Measurements from ENCODE around the gene RAD23A. TPM values are rescaled to one million over a fixed set of nuclear protein-coding genes. Genes with fewer than 3 reads are reported as not detected.

RAD23A gene
- polyA plus RNA-seq, 4 donors: 73.2 to 97.1 (median 81.5) TPM

GRCh38 chr19:13001166-13001501 lies 55.5 kb downstream of the RAD23A start:
- no peak for DNase-seq (ENCODE audit: low read depth in 4 of 4, low spot score in 3 of 4)

- DNase-seq (ENCODE audit: low read depth in 4 of 4, low spot score in 3 of 4): no peak
Observed at GRCh38 chr19:13001502-13002165, 56.0 kb downstream of the RAD23A start.

- DNase-seq (ENCODE audit: low read depth in 4 of 4, low spot score in 3 of 4): no peak
Observed at GRCh38 chr19:13002166-13002898, 56.7 kb downstream of the RAD23A start.

- DNase-seq (ENCODE audit: low read depth in 4 of 4, low spot score in 3 of 4): no peak
Observed at GRCh38 chr19:13003081-13003480, 57.4 kb downstream of the RAD23A start.

Other genes with a start within 250 kb of the RAD23A start
- gene FBXW9, start 249.2 kb upstream of the RAD23A start, polyA plus RNA-seq (ENCODE audit: insufficient read length in 4 of 4): 10 to 100 TPM; 12.1 to 18.5 (median 13.1) TPM
- 10 to 100 TPM; 65.4 to 76.8 (median 68.6) TPM for gene TNPO2, start 221.9 kb upstream of the RAD23A start, polyA plus RNA-seq (ENCODE audit: insufficient read length in 4 of 4)
- 100 to 1,000 TPM; 155 to 204 (median 164) TPM for gene TRIR, start 211.2 kb upstream of the RAD23A start, polyA plus RNA-seq (ENCODE audit: insufficient read length in 4 of 4)
- 10 to 100 TPM; 80.1 to 95.8 (median 88.6) TPM for gene GET3, start 208.4 kb upstream of the RAD23A start, polyA plus RNA-seq (ENCODE audit: insufficient read length in 4 of 4)
- under 1 TPM in 1 of 4 donors, not detected in 3; 0.12 TPM for gene BEST2, start 194.1 kb upstream of the RAD23A start, polyA plus RNA-seq (ENCODE audit: insufficient read length in 4 of 4)
- gene HOOK2, start 170.3 kb upstream of the RAD23A start, polyA plus RNA-seq (ENCODE audit: insufficient read length in 4 of 4): 10 to 100 TPM; 39.0 to 61.9 (median 42.5) TPM
- gene JUNB, start 154.4 kb upstream of the RAD23A start, polyA plus RNA-seq (ENCODE audit: insufficient read length in 4 of 4): 10 to 100 TPM; 20.1 to 50.8 (median 38.2) TPM
- gene PRDX2, start 144.1 kb upstream of the RAD23A start, polyA plus RNA-seq (ENCODE audit: insufficient read length in 4 of 4): 100 to 1,000 TPM; 295 to 351 (median 312) TPM
- gene THSD8, start 143.8 kb upstream of the RAD23A start, polyA plus RNA-seq (ENCODE audit: insufficient read length in 4 of 4): 10 to 100 TPM in 1 of 4 donors, 1 to 10 TPM in 3; 5.6 to 13.3 (median 7.5) TPM
- gene RNASEH2A, start 139.3 kb upstream of the RAD23A start, polyA plus RNA-seq (ENCODE audit: insufficient read length in 4 of 4): 10 to 100 TPM; 29.2 to 42.0 (median 31.2) TPM
- gene RTBDN, start 111.3 kb upstream of the RAD23A start, polyA plus RNA-seq (ENCODE audit: insufficient read length in 4 of 4): under 1 TPM in 1 of 4 donors, not detected in 3; 0.08 TPM
- 1 to 10 TPM in 2 of 4 donors, under 1 TPM in 2; 0.91 to 1.6 (median 1.1) TPM for gene MAST1, start 107.3 kb upstream of the RAD23A start, polyA plus RNA-seq (ENCODE audit: insufficient read length in 4 of 4)
- gene DNASE2, start 64.4 kb upstream of the RAD23A start, polyA plus RNA-seq (ENCODE audit: insufficient read length in 4 of 4): 10 to 100 TPM; 11.9 to 16.2 (median 12.7) TPM
- under 1 TPM; 0.41 to 0.49 (median 0.44) TPM for gene KLF1, start 58.7 kb upstream of the RAD23A start, polyA plus RNA-seq (ENCODE audit: insufficient read length in 4 of 4)
- gene GCDH, start 54.7 kb upstream of the RAD23A start, polyA plus RNA-seq (ENCODE audit: insufficient read length in 4 of 4): 10 to 100 TPM; 24.7 to 36.2 (median 30.4) TPM
- gene SYCE2, start 26.6 kb upstream of the RAD23A start, polyA plus RNA-seq (ENCODE audit: insufficient read length in 4 of 4): 1 to 10 TPM; 2.0 to 3.2 (median 2.9) TPM
- 10 to 100 TPM; 48.8 to 62.7 (median 49.4) TPM for gene FARSA, start 12.2 kb upstream of the RAD23A start, polyA plus RNA-seq (ENCODE audit: insufficient read length in 4 of 4)
- gene CALR, start 7.3 kb upstream of the RAD23A start, polyA plus RNA-seq (ENCODE audit: insufficient read length in 4 of 4): 100 to 1,000 TPM; 804 to 950 (median 938) TPM
- 10 to 100 TPM; 27.8 to 45.8 (median 30.0) TPM for gene GADD45GIP1, start 11.4 kb downstream of the RAD23A start, polyA plus RNA-seq (ENCODE audit: insufficient read length in 4 of 4)
- gene DAND5, start 23.7 kb downstream of the RAD23A start, polyA plus RNA-seq (ENCODE audit: insufficient read length in 4 of 4): under 1 TPM in 2 of 4 donors, not detected in 2; 0.10 to 0.14 TPM
- gene NFIX, start 49.6 kb downstream of the RAD23A start, polyA plus RNA-seq (ENCODE audit: insufficient read length in 4 of 4): 10 to 100 TPM; 18.4 to 24.8 (median 19.4) TPM
- gene LYL1, start 157.0 kb downstream of the RAD23A start, polyA plus RNA-seq (ENCODE audit: insufficient read length in 4 of 4): 1 to 10 TPM; 4.6 to 7.4 (median 4.7) TPM
- gene TRMT1, start 170.9 kb downstream of the RAD23A start, polyA plus RNA-seq (ENCODE audit: insufficient read length in 4 of 4): 10 to 100 TPM; 29.0 to 38.4 (median 35.2) TPM
- 10 to 100 TPM; 23.5 to 34.5 (median 23.8) TPM for gene NACC1, start 172.4 kb downstream of the RAD23A start, polyA plus RNA-seq (ENCODE audit: insufficient read length in 4 of 4)
- 10 to 100 TPM; 53.2 to 71.4 (median 54.6) TPM for gene STX10, start 204.5 kb downstream of the RAD23A start, polyA plus RNA-seq (ENCODE audit: insufficient read length in 4 of 4)
- 100 to 1,000 TPM in 1 of 4 donors, 10 to 100 TPM in 3; 65.7 to 146 (median 88.8) TPM for gene IER2, start 204.5 kb downstream of the RAD23A start, polyA plus RNA-seq (ENCODE audit: insufficient read length in 4 of 4)